ENCODE results near the gene SCD5. TPM values are rescaled to one million over a fixed set of nuclear protein-coding genes. Genes with fewer than 3 reads are reported as not detected.

The SCD5 gene
- total and polyA plus RNA-seq, 9 of the 15 experiments (the other 6 are each of a cell fraction or from before 2014, with no cell fraction given), result 0.01 to 0.20 (median 0.03) TPM; not detected in 5

DNA sequence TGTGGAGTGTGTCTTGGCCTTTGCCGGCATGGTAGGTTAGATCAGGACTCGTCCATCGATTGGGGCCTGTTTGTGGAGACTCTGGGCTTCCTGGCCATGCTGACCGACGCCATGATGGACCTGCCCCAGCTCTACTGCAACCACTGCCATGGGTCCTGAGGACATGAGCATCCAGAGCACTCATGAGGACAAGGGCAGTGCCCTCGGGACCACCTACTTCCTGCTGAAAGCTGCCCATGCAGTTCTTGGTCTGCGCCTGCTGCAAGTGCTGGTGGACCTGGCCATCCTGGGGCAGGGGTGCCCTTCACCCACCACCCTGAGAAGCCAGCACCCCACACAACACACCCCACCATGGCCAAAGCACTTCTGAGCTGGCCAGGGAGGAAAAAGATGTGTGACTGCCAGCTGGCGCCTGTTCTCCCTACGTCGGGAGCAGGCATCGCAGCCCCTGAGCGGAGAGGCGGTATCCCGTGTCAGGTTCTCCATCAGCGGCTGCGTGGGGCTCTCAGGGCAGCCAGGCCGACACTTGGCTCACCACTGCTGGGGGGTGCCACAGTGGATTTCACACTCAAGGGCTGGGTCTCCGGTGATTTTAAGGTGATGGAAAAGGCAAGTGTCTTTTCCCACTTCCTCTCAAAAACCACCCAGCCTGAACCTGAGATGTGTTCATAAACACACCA is 106.4 kb downstream of the SCD5 start:
- ChIA-PET CTCF (ENCODE audit: low intra/inter-chr PET ratio) (no interaction called here), POLR2A (interaction anchor here (0.7 kb wide), 1 partner anchor 18 kb away, joined by 3 read pairs; no protein-coding TSS in a partner anchor)

More for the DNA sequence above, 106.4 kb downstream of the SCD5 start:
- no peak overlapping the region for H3K27ac ChIP-seq (ENCODE audit: extremely low read depth, low read depth, low read length)
- intact Hi-C loops (cut with micrococcal nuclease) (no loop called here), in situ Hi-C loops (cut with MboI) (no loop called here)
- no peaks in the 10 kb centered on the region for H3K36me3 ChIP-seq (ENCODE audit: control insufficient read depth, insufficient read depth, low read length)
- H3K79me2 ChIP-seq (ENCODE audit: control insufficient read depth, insufficient read depth, low read length), result no peaks in the 10 kb centered on the region
- DNase-seq (ENCODE audit: extremely low read depth in 1 of 4, low spot score in 3 of 4) (no peak), FAIRE-seq (no peak), ATAC-seq (no peak)
- H3K9me3 ChIP-seq (replicated peaks; ENCODE audit: control insufficient read depth, insufficient read depth, low read depth, low read length), result no peaks in the 10 kb centered on the region
- BruUV-seq (replicated peaks), result no TSS peak
- no peak overlapping the region for H2AFZ ChIP-seq (ENCODE audit: low read depth, low read length)
- no peaks in the 10 kb centered on the region for H4K20me1 ChIP-seq (replicated peaks; ENCODE audit: control insufficient read depth, insufficient read depth, low read length)
- no peaks in the 10 kb centered on the region for H3K4me1 ChIP-seq (replicated peaks in 1 of 2; ENCODE audit: control insufficient read depth in 2 of 2, insufficient read depth in 2 of 2, low read length in 2 of 2)
- H3K27me3 ChIP-seq (ENCODE audit: control insufficient read depth in 2 of 2, insufficient read depth in 2 of 2, low read length in 2 of 2), result peaks cover 12 to 30% of the 10 kb centered on the region in 2 experiments; a peak in 4 of 5 replicates
- WGBS (ENCODE audit: insufficient coverage, low coverage, missing lambda C conversion rate), result under 1% methylated on average over 18 of the region's 18 CpGs
- no peak overlapping the region for H3K4me2 ChIP-seq (ENCODE audit: insufficient read depth, low read length)
- no peaks in the 10 kb centered on the region for H3K9me1 ChIP-seq (ENCODE audit: control insufficient read depth, insufficient read depth, low read length)
- H3K4me3 ChIP-seq, result no peak overlapping the region
- TF ChIP-seq ZNF77 (CRISPR knock-in tag; IDR thresholded peaks at IDR 0.05) (no peak), CXXC5 (CRISPR knock-in tag; IDR thresholded peaks at IDR 0.05) (no peak), MITF (IDR thresholded peaks at IDR 0.05) (no peak), STAG1 (CRISPR knock-in tag; IDR thresholded peaks at IDR 0.05; ENCODE audit: borderline replicate concordance) (no peak)
- no peak overlapping the region for H3K9ac ChIP-seq (ENCODE audit: insufficient read depth in 1 of 2, low read depth in 2 of 2, low read length in 2 of 2)
